IPS-NIHi7 (cell line): Measurements from ENCODE around the gene TBC1D12.

Experiments
- DNase-seq: peaks from one replicate; pipeline ENCODE4 v3.0.0; 2012; ENCODE audit warnings: mixed read lengths; ENCODE audit errors: extremely low spot score

TBC1D12 gene

GRCh38 chr10:94407668-94408067, 5.3 kb downstream of the TBC1D12 start:
- no peak for DNase-seq

GRCh38 chr10:94409021-94409657, 6.8 kb downstream of the TBC1D12 start:
- no peak for DNase-seq

GRCh38 chr10:94411304-94411703, 9.0 kb downstream of the TBC1D12 start:
- no peak for DNase-seq

- DNase-seq, result no peak
These were observed 10.1 kb downstream of the TBC1D12 start for GRCh38 chr10:94412449-94412848.

- no peak for DNase-seq
These were observed 11.0 kb downstream of the TBC1D12 start for GRCh38 chr10:94413361-94413760.

GRCh38 chr10:94416896-94417295, 14.6 kb downstream of the TBC1D12 start:
- no peak for DNase-seq

- no peak for DNase-seq
These were observed 15.0 kb downstream of the TBC1D12 start for GRCh38 chr10:94417321-94417720.

GRCh38 chr10:94420516-94420915, 18.2 kb downstream of the TBC1D12 start:
- no peak for DNase-seq

GRCh38 chr10:94420998-94421528, 18.7 kb downstream of the TBC1D12 start:
- DNase-seq, result no peak

GRCh38 chr10:94423627-94424026, 21.3 kb downstream of the TBC1D12 start:
- no peak for DNase-seq

- DNase-seq, result no peak
These were observed 22.5 kb downstream of the TBC1D12 start for GRCh38 chr10:94424714-94425337.

- DNase-seq, result no peak
These were observed 23.6 kb downstream of the TBC1D12 start for GRCh38 chr10:94425942-94426341.

- DNase-seq, result no peak
These were observed 24.8 kb downstream of the TBC1D12 start for GRCh38 chr10:94427166-94427565.

GRCh38 chr10:94428766-94429707, 26.7 kb downstream of the TBC1D12 start:
- DNase-seq, result no peak

- DNase-seq, result no peak
These were observed 28.4 kb downstream of the TBC1D12 start for GRCh38 chr10:94430701-94431100.

- no peak for DNase-seq
These were observed 30.1 kb downstream of the TBC1D12 start for GRCh38 chr10:94432443-94432842.

- DNase-seq, result peak; percentile 15
These were observed 37.0 kb downstream of the TBC1D12 start for GRCh38 chr10:94439275-94439861.

GRCh38 chr10:94440096-94440495, 37.8 kb downstream of the TBC1D12 start:
- DNase-seq, result no peak

GRCh38 chr10:94443047-94443446, 40.7 kb downstream of the TBC1D12 start:
- DNase-seq, result no peak

GRCh38 chr10:94443549-94443948, 41.2 kb downstream of the TBC1D12 start:
- DNase-seq, result no peak

- DNase-seq, result no peak
These were observed 48.4 kb downstream of the TBC1D12 start for GRCh38 chr10:94450782-94451181.
